ENCODE measurements around the gene MEI1.

Gene MEI1, protein sequence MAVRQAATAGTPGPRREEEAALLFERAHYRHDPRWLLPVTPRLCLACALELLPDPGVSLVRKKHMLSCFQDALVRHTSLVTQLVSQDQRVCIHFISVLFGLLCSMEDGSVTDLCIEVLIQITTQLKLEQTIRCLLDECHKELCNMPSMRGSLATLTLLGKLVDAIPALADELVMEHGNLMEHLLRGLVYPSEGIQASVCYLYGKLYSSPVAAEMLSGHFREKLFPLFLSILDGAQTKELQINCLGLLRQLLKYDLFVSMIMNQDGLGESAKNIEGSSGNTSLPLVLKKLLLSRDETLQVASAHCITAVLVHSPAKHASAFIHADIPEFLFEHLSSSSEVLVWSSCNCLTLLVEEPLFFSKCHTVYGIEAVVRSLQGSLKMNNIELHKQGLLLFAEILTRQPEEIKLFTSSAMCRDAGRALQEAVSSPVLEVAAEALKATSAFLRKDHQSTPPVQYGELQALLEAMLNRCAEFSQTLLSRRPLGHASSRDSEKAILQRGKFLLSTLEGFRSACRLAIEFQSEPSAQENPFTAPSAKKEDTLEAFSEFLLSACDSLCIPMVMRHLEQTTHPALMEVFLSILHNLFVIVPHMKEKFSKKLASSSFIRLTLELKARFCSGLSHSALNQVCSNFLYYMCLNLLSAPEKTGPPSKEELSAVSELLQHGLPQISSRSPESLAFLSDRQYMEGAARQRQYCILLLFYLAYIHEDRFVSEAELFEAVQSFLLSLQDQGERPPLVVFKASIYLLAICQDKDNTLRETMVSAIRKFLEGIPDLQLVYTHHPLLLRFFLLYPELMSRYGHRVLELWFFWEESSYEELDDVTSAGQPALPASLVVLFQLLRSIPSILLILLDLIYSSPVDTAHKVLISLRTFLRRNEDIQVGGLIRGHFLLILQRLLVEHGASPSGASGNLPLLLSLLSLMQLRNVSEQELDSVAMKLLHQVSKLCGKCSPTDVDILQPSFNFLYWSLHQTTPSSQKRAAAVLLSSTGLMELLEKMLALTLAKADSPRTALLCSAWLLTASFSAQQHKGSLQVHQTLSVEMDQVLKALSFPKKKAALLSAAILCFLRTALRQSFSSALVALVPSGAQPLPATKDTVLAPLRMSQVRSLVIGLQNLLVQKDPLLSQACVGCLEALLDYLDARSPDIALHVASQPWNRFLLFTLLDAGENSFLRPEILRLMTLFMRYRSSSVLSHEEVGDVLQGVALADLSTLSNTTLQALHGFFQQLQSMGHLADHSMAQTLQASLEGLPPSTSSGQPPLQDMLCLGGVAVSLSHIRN

DNA sequence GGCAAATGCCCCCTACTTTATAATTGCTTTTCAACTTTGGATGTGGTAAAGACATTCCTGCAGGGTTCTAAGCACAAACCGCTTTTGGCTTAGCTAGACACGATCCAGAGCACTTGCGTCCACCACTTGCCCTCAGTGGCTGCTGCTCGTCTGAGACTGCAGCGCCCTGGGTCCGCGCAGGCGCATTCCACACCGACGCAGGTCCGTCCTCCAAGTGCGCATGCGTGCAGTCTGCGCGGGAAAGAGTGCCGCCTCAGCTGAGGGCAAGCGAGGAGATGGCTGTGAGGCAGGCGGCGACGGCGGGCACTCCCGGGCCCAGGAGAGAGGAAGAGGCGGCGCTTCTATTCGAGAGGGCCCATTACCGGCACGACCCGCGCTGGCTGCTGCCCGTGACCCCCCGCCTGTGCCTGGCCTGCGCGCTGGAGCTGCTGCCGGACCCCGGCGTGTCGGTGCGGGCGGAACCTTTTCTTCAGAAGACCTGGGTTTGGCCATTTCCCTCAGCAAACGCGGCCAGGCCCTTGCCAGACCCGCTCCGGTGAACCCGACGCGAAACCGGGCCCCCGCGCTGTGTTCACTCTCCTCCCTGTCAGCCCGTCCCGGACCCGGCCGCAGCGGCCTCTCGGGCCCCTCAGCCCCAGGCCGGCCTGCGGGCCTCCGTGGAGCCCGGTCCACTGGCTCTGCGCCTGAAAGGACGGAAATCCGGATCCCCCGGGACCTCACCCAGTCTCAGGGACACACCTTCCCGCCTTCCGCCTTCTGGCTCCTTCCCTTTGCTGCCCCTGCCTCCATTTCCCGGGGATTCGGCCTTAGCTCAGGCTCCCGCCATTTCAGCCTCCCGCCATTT lies at the start of gene MEI1:
TSS of gene MEI1 (plus strand) at position 240 of the 844 bp plus-strand sequence. CDS start at position 276, 36 bp downstream.
- no peak within 1 kb of the TSS for H3K9ac ChIP-seq (ENCODE audit: low read depth, low read length, poor library complexity, severe bottlenecking)
- H3K9me3 ChIP-seq (ENCODE audit: insufficient read depth, low read depth, low read length): no peaks in the 10 kb centered on the region
- no peaks in the 10 kb centered on the region for H3K9me2 ChIP-seq (replicated peaks; ENCODE audit: low read depth, low read length)
- no peaks in the 10 kb centered on the region for H4K20me1 ChIP-seq (ENCODE audit: insufficient read depth, low read length, poor library complexity, severe bottlenecking)
- TF ChIP-seq CTCF (conservative IDR thresholded peaks at IDR 0.05; ENCODE audit: low read length) (no peak), EZH2phosphoT487 (IDR thresholded peaks at IDR 0.05; ENCODE audit: borderline replicate concordance) (no peak)
- H3K36me3 ChIP-seq (ENCODE audit: insufficient read depth, low read length): no peaks in the 10 kb centered on the region
- no peaks in the 10 kb centered on the region for H3F3A ChIP-seq (ENCODE audit: low read depth)
- no peaks in the 10 kb centered on the region for H3K79me2 ChIP-seq (ENCODE audit: insufficient read depth, low read length)
- H3K4me2 ChIP-seq (ENCODE audit: low read depth, low read length, poor library complexity, severe bottlenecking): no peak within 1 kb of the TSS
- H3K27me3 ChIP-seq (ENCODE audit: insufficient read depth, low read length, poor library complexity, severe bottlenecking): no peaks in the 10 kb centered on the region
- H3K4me1 ChIP-seq (ENCODE audit: insufficient read depth, low read length, poor library complexity, severe bottlenecking): no peaks in the 10 kb centered on the region
- H2AFZ ChIP-seq (ENCODE audit: low read length): no peak within 1 kb of the TSS
- H3K4me3 ChIP-seq (ENCODE audit: low read length, poor library complexity, severe bottlenecking): no peak within 1 kb of the TSS

- H3K9me3 ChIP-seq (ENCODE audit: insufficient read depth, low read depth, low read length): no peaks in the 10 kb centered on the region
- no peak for TF ChIP-seq CTCF (conservative IDR thresholded peaks at IDR 0.05; ENCODE audit: low read length)
- no peak for TF ChIP-seq EZH2phosphoT487 (IDR thresholded peaks at IDR 0.05; ENCODE audit: borderline replicate concordance)
- peaks cover 79% of the 10 kb centered on the region; the same call in 1 of the 2 replicates for H3K36me3 ChIP-seq (ENCODE audit: insufficient read depth, low read length)
- H3K4me3 ChIP-seq (ENCODE audit: low read length, poor library complexity, severe bottlenecking): no peak overlapping the region
- H3K9ac ChIP-seq (ENCODE audit: low read depth, low read length, poor library complexity, severe bottlenecking): no peak overlapping the region
- H3K4me2 ChIP-seq (ENCODE audit: low read depth, low read length, poor library complexity, severe bottlenecking): no peak overlapping the region
- no peaks in the 10 kb centered on the region for H3K4me1 ChIP-seq (ENCODE audit: insufficient read depth, low read length, poor library complexity, severe bottlenecking)
- H4K20me1 ChIP-seq (ENCODE audit: insufficient read depth, low read length, poor library complexity, severe bottlenecking): peaks cover 14% of the 10 kb centered on the region
- H3F3A ChIP-seq (ENCODE audit: low read depth): no peaks in the 10 kb centered on the region
- H2AFZ ChIP-seq (ENCODE audit: low read length): no peak overlapping the region
- no peaks in the 10 kb centered on the region for H3K27me3 ChIP-seq (ENCODE audit: insufficient read depth, low read length, poor library complexity, severe bottlenecking)
- no peaks in the 10 kb centered on the region for H3K79me2 ChIP-seq (ENCODE audit: insufficient read depth, low read length)
- H3K9me2 ChIP-seq (replicated peaks; ENCODE audit: low read depth, low read length): no peaks in the 10 kb centered on the region
Measured at GRCh38 chr22:41650229-41650628, 49.1 kb upstream of the MEI1 start.

All from Loucy (cell line).